Measurements from ENCODE around the gene GBF1. TPM values are rescaled to one million over a fixed set of nuclear protein-coding genes. Genes with fewer than 3 reads are reported as not detected.
"Not testable (repeated sequence)": the region's sequence is repeated elsewhere in the genome, so short reads cannot be mapped to it uniquely, and the experiment has no call there.

Gene GBF1
- polyA plus RNA-seq, 5 donors = 38.8 to 48.0 (median 44.6) TPM

DNA sequence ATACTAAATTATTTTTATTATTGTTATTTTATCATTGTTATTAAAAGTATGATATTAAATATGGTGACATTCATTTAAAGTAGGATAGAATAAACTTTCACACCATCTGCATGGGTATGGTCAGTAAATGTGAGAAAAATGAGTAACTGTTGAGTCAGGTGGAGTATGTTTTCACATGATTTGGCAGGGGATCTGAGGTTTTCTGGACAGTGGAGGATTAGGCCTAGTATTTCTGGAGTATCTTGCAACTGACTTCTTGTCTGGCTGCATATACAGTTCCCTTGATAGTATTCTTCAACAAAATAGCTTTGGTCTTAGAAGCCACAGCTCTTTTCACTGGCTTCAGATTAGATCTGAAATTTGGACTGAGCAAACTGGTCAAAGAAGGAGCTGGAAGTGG lies 54.5 kb downstream of the GBF1 start:
- DNase-seq = no peak

DNA sequence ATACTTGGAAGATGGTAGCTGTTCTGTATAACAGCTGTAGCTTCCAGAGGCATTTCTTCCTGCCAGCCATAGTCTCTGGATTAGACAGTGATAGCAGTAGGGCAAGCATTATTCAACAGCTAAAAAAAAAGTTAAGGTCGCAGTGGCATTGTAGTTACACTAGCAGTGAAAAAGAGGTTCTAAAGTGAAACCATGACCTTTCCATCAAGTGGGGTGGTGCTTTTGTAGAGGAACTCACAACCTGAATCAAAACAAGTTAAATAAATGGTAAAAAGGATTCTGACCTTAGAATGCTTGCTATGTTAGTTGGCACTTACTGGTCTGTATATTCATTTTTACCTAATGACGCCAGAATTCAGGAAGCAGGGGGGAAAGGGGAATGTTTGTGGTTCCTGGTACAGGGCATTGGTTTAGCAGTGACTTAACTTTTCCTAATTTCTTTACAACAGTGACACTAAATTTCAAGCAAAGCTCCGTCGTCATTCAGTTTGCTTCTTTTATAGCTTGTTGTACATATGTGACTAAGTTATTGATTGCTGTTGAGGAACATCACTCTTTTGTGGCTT lies 55.0 kb downstream of the GBF1 start:
- DNase-seq = no peak

DNA sequence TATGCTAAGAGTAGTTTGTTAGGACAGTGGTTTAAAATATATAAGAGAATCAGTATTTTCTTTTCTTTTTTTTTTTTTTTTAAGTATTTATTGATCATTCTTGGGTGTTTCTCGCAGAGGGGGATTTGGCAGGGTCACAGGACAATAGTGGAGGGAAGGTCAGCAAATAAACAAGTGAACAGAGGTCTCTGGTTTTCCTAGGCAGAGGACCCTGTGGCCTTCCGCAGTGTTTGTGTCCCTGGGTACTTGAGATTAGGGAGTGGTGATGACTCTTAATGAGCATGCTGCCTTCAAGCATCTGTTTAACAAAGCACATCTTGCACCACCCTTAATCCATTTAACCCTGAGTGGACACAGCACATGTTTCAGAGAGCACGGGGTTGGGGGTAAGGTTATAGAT lies 55.6 kb downstream of the GBF1 start:
- not testable (repeated sequence) for DNase-seq

DNA sequence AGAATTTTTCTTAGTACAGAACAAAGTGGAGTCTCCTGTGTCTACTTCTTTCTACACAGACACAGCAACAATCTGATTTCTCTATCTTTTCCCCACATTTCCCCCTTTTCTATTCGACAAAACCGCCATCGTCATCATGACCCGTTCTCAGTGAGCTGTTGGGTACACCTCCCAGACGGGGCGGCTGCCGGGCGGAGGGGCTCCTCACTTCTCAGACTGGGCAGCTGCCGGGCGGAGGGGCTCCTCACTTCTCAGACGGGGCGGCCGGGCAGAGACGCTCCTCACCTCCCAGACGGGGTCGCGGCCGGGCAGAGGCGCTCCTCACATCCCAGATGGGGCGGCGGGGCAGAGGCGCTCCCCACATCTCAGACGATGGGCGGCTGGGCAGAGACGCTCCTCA lies 56.0 kb downstream of the GBF1 start:
- not testable (repeated sequence) for DNase-seq

DNA sequence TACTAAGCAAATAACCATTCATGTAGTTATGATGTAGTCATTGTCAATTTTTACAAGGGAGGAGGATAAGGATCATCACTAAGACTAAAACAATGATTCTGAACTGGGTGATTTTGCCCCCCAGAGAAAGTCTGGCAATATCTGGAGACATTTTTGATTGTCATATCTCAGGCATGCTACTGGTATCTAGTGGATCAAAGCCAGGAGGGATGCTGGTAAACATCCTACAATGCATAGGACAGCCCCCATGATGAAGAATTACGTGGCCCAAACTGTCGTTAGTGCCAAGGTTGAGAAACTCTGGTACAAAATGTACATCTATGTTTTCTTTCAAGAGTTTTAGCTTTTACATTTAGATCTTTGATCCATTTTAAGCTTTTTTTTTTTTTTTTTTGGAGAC lies 57.3 kb downstream of the GBF1 start:
- DNase-seq = no peak

DNA sequence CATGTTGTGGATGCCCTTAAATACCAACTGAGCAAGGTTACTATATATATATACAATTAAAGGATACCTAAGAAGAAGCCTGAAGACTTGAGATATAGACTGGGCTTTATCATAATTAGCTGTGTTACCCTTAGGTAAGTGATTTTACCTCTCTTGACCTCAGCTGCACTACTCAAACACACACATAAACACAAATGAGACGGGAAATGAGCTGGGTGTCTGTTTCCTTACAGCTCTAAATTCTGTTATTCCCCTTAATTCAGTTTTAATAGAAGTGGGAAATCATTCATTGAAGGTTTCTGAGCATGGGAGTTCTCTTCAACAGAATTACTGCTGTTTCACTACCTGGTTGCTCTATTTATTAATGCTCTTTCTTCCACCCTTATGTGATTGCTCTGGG lies 60.7 kb downstream of the GBF1 start:
- no peak for DNase-seq

DNA sequence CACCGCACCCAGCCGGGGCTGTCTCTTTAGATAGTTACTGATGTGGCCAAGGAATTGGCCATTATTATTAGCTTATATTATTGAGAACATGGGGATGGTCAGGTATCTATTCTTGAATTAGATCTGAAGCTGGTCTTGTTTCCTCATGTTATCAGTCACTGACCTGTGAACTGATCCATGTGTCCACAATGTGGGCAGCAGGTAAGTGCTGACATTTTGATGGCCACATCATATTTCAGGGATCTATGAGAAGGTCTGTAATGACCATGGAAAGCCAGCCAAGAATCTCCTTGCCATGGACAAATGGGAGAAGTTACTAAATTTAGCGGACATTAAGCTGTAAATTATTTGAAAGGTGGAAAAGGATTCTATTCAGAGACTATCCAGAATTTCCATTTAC lies 61.4 kb downstream of the GBF1 start:
- no peak for DNase-seq

DNA sequence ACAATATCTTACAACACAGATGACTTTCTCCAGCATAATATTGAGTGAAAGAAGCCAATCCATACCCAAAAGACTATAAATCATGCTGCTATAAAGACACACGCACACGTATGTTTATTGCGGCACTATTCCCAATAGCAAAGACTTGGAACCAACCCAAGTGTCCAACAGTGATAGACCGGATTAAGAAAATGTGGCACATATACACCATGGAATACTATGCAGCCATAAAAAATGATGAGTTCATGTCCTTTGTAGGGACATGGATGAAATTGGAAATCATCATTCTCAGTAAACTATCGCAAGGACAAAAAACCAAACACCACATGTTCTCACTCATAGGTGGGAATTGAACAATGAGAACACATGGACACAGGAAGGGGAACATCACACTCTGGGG lies 63.0 kb downstream of the GBF1 start:
- not testable (repeated sequence) for DNase-seq

DNA sequence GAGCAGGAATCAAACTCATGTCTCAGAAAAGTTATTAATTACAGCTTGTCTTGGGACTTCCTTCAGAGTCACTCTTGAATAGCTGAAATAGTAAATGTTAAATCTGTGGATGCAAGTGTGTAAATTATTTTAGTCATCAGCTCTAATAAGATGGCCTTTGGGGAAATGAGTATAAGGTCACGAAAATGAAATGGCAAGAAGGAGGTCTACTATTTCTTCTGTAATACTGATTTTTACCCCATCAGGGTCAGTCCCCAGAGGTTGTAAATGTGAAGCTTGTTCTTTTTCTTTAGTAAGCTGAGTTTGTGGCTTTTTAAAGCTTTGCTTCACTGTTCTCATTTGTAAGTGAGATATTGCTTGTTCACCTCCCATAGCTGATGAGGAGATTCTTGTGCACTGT lies 63.9 kb downstream of the GBF1 start:
- DNase-seq = no peak

DNA sequence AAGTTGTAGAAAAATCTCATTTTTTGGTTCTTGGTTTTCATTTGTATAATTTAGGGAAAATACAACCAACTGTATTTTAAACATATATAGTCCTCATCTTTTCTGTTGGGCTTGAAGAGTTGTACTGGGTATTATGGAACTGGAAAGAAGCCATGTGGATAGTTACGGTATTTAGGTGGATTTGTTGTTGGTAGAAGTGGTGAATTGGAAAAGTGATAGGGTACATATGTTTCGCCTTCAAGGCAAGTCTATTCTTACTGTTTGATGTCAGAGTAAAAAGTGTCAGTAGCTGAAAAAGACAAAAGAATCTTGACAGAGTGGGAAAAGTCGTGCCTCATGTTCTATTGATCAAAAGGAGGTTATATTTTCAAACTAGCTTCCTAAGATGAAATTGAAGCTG lies 64.6 kb downstream of the GBF1 start:
- no peak for DNase-seq

DNA sequence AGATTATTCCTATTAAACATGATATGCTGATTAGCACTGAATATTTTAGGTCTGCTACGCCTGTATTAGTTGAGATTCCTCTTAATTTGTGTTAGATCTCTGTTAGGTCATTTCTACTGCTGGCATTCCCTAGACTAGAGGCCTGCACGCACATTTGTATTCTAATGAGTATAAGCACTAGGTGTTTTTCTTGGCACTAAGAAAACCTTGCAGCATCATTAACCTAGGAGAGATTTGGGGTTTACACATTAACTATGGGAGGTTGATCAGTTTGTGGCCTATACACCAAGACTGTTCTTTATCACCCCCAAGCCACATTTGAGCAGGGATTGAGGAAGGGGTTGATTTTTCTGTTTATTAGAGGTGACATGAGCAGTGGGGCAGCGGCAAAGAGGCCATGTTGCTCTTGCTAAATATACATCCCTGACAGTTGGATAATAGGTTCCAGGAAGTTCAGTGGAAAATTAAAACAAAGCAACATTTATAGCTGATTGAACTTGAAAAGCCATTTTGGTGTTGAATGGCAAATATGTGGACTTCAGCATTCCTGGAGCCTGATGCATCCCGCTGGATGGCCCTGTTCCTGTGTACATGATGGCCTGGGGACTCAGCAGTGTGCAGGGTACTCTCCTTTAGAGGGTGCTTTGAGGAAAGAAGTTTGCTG lies 65.2 kb downstream of the GBF1 start:
- no peak for DNase-seq

DNA sequence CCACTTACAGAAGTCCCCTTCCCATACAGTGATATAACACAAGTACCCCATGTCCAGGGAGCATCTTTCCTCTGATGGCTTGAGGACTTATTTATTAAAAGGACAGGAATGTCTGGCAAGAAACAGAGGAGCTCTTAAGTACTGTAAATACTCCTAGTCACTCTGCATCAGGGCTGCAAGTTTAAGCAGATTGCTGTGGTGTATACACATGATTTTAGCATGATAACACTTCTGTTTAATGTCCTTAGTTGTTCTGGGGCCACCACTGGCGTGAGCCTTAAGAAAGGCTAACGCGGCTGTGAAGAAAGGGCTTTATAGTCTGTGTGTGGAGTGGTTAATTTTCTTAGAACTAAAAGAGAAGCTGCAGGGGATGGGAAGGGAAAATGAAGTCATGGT lies 65.7 kb downstream of the GBF1 start:
- DNase-seq = no peak

DNA sequence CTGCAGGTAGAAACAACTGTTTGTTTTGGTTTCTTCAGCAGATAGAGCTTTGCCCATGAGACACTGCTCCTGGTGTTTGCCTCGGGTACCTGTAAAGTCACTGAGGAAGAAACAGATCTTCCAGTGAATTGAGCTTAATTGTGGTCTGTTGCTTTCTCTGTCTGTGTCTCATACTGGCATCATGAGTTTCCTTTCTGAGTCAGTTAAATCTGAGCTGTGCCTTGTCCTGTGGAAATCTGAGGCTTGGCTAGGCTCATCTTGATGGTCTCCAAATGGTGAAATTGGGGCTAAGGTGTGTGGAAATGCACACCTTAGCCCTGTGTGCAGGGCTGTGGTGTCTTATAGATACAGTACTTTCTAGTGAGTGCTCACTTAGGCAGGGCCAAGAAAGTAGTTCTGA lies 67.4 kb downstream of the GBF1 start:
- DNase-seq = no peak

DNA sequence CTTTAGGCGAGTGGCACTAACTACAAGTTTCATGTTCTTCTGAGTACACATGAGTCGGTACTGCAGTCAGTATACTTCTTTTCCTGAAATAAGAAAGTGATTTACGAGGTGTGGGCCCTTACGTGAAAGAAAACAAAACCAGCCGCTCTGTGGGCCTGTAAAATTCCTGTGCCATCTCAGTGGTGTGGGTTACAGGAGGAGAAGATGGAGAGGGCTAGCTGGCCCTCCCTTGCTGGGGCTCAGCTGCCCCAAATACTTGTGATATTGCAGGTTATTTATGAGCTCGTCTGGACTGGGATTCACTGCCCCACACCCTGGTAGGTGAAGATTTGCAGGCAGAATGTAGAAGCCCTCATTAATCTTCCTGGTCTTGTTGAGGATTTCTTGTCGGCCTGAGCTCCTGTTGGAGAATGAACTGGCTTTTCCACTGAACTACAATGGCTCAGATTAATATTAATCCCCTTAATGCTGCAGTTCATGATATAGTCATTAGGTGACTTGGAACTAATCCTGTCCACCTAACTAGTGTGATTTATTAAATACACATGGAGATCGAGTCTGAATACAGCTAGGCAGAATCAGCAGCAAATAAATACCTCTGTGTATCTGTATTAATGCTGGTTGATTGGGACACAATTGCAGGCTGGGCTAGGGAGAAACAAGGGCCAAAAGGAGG lies 68.0 kb downstream of the GBF1 start:
- no peak for DNase-seq

DNA sequence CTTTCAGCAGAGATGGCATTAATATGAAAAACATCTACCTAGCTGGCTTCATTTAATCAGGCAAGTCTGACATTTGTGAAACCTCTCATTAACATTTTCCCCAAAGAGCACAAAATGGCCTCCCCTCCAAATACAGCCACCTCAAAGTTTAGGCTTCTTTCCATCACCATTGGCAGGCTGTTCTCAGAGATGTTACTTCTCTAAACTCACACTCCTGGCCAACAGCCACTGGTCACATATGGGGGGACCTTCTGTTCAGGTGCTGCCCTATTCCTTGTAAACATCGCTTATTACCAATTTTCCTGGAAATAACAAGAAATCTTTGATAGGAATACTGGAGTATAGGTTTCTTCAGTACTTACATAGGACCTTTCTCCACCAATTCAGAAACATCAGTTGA lies 69.5 kb downstream of the GBF1 start:
- DNase-seq = no peak

DNA sequence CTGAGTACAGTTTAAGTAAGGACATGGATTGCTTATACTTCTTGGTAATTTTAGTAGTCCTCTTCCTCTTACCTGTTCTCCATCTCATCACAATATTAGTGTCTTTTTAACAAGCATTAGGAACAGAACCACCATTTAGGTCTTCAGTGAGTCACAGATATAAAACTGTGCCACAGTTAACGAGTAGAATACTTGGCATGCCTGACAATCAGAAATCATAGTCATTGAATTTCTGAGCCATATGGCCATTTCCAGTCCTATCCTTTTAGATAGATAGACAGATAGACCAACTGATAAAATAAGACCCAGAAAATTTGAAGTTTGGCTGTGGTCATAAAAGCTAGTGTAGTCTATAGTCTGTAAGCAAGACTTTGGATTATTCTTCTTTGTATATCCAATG lies 71.1 kb downstream of the GBF1 start:
- DNase-seq = no peak

DNA sequence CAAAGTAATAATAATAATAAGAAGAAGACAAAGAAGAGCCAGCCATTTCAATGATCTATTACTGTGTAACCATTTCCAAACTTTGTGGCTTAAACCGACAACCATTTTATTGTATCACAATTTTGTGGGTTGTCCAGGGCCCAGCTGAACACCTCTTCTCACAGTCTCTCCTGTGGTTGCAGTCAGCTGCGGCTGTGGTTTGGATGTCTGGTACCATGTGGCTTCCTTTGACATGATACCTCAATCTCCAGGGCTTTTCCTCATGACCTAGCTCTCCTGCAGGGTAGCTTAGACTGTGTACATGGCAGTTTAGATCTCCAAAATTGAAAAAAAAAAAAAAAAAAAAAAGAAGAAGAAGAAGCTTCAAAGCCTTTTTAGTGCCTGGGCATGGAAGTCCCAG lies 77.6 kb downstream of the GBF1 start:
- no peak for DNase-seq

DNA sequence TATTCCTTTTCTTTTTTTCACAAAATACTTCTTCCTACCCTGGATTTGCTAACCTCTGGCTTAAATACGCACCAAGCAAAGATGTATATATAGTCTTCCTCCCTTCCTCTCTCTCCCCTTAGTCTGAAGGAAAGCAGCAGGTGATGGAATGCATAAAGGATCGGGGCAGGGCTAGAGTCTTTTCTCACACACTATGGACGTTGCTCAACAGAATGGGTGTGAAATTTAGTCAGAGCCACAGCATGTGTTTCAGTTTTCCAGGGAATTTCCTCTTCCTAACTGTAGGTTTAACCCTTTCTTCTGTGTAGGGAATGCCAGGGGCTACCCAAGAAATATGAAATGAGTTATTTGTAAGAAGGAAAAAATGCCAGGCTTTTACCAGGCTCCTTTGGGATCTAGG lies 78.7 kb downstream of the GBF1 start:
- no peak for DNase-seq

DNA sequence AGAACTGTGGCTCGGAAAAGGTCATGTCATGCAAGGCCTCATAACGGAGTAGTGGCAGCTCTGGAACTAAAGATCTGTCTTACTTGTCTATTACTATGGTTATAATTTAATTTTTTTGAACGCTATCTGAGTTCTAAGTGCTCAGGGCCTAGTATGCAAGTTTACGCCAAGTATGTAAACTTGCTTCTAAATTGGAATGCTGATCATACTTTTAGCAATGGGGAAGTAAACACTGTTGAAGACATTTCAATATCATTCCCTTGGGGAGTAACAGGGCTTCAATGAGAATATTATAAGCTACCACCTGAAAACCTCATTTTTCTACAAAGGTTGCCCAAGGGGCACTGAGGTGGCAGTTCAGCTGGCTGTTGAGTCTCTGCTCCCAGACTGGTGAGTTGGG lies 80.7 kb downstream of the GBF1 start:
- no peak for DNase-seq

DNA sequence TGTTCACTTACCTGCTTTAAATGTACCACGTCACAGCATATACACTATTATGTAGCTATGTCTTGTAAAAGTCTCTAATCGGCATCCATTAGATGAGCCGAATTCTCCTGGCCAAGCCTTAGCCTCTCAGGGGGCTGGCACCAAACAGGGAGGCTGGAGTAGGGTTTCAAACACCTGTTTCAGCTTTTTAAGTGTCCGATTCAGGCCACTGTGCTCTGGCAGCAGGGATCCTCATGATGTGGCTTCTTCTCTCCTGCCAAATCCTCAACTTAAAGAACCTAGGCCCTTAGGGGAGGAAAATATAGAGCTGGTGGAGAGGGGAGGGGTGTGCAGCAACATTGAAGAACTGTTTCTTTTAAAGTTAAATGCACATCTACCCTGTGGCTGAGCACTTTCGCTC lies 81.7 kb downstream of the GBF1 start:
- no peak for DNase-seq

DNA sequence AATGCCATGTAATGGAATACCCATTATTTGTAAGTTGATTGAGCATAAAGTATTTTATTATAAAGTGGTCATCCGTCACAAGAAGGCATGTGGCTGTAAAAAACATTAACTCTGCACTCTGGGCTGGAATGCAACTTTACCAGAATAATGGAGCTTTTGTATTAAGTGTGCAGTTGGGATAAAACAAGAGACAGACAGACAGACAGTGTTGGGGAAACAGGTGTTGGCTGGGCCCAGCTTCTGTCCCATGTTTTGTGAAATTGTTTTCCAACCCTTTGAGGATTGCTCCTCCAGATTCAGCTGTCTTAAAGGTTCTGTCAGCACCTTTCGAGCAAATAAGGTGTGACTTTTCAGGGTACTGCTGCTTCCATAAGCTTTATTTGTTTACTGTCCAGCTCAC lies 82.3 kb downstream of the GBF1 start:
- DNase-seq = no peak

DNA sequence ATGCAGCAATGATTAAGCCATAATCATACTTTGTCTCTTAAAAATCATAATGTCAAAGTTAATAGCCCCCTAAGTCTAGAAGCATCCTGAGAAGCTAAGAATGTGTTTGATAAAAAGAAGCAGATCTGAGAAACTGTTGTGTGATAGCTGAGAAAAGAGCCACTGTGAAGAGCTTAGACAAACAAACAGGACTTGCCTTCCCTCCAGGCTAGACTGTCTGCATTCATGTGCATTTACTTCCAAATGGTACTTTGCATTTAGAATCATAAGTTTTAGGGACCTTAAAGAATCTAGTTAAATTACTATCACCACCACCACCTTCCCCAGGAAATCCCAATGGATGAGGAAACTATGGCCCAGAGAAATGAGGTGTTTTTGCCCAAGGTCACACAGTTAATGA lies 87.4 kb downstream of the GBF1 start:
- no peak for DNase-seq

DNA sequence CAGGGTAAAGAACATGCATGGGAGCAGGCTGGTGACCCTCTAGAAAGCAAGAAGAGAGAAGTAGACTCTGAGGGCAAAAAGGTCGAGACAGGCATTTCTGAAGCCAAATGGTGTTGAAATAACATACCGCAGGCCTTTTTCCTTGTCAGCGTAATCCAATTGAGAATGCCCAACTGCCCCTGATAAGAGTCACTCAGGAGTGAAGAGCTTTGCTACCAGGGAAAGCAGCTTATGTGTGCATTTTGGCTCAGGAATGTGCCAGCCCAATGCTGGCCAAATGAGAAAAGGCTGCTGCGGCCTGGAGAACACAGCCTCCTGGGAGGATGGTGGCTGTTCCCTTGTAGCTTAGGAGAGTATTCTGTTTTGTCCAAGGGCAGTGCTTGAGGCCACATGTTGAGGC lies 88.8 kb downstream of the GBF1 start:
- peak; percentile 17 to 20 for DNase-seq

DNA sequence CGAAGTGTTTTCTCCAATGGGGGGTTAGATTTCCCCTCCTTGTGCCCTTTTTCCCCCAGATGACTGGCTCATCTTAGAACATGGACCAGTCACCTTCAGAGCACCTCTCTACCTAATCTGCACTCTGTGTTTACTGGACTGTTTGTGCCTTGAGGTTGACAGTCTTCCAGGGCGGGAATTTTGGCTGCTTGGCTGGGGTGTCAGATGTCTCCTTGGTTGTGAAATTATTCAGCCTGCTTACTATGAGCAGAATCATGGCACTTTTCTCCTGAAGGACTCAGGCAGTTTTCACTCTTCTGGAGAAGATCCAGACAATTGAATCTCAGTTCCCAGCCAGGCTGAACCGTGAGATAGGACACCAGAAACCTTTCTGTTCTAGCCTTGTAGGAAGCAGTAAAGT lies 89.9 kb downstream of the GBF1 start:
- no peak for DNase-seq
